GM10266 (cell line): ENCODE measurements around the gene AURKAIP1.
A peak's percentile ranks its signal among the peaks of the same experiment; 100 is the strongest.
"Not testable (repeated sequence)": the region's sequence is repeated elsewhere in the genome, so short reads cannot be mapped to it uniquely, and the experiment has no call there.

ENCODE experiments used
- DNase-seq: peaks from one replicate; pipeline ENCODE4 v3.0.0; 2012; ENCODE audit errors: extremely low spot score
- TF ChIP-seq, protein P1 (sequence below): IDR thresholded peaks from 2 replicates; pipeline ENCODE4 v1.5.1; 2012; ENCODE audit warnings: mild to moderate bottlenecking, low read depth; ENCODE audit not compliant: control insufficient read depth, insufficient read depth; ENCODE audit errors: missing control alignments

The AURKAIP1 gene

GRCh38 chr1:1411626-1412025, 36.6 kb upstream of the AURKAIP1 start:
- TF ChIP-seq, protein P1, sequence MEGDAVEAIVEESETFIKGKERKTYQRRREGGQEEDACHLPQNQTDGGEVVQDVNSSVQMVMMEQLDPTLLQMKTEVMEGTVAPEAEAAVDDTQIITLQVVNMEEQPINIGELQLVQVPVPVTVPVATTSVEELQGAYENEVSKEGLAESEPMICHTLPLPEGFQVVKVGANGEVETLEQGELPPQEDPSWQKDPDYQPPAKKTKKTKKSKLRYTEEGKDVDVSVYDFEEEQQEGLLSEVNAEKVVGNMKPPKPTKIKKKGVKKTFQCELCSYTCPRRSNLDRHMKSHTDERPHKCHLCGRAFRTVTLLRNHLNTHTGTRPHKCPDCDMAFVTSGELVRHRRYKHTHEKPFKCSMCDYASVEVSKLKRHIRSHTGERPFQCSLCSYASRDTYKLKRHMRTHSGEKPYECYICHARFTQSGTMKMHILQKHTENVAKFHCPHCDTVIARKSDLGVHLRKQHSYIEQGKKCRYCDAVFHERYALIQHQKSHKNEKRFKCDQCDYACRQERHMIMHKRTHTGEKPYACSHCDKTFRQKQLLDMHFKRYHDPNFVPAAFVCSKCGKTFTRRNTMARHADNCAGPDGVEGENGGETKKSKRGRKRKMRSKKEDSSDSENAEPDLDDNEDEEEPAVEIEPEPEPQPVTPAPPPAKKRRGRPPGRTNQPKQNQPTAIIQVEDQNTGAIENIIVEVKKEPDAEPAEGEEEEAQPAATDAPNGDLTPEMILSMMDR: no peak
- DNase-seq: no peak

GRCh38 chr1:1410238-1410637, 35.2 kb upstream of the AURKAIP1 start:
- DNase-seq: not testable (repeated sequence)

DNA sequence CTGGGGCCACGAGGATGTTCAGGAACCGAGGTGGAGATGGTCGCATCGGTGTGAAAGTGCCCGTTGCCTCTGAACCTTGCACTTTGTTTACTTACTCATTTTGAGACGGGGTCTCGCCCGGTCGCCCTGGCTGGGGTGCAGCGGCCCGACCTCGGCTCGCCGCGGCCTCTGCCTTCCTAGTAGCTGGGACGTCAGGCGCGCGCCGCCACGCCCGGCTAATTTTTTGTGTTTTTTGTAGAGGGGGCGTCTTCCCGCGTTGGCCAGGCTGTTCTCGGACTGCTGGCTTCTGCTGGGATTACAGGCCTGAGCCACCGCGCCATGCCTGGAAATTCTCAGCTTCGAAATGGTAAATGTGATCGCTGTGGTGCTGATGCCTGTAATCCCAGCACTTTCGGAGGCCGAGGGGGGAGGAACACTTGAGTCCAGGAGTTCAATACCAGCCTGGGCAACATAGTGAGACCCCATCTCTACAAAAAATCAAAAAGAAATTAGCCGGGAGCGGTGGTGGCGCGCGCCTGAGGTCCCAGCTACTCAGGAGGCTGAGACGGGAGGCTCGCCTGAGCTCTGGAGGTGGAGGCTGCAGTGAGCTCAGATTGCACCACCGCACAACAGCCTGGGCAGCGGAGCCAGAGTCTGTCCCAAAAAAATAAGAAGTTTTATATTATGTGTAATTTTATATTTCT, 32.8 kb upstream of the AURKAIP1 start:
- TF ChIP-seq, protein P1: no peak
- no peak for DNase-seq

- DNase-seq: peak; percentile 99
- TF ChIP-seq, protein P1: no peak
These were observed 32.0 kb upstream of the AURKAIP1 start, which contains the start of gene MRPL20 for GRCh38 chr1:1406821-1407635. TSS of gene MRPL20 (minus strand) at chr1:1407293. CDS start at chr1:1407217, 76 bp downstream.

DNA sequence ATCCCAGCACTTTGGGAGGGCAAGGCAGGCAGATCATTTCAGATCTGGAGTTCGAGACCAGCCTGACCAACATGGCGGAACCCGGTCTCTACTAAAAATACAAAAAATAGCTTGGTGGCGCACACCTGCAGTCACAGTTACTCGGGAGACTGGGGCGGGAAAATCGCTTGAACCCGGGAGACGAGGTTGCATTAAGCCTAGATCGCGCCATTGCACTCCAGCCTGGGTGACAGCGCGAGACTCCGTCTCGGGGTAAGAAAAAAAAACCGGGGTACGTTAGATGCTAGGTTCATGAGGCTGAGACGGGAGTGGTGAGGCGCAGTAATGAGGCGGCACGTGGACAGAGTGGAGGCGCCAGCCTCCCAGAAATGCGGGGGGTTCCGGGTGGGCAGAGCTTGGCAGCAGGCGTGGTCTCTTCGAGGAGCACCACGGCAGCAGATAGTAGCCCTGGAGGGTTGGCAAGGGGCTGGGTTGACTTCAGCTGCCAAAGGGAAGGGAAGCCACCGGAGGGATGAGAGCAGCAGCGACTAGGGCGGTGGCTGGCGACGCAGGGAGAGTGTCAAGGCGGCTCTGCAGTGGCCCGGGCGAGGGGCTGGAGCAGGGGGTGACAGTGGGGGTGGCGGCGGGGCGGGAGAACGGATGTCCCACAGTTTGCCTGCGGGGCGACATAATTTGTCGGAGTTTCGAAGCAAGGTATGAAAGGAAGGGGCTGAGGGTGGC, 31.3 kb upstream of the AURKAIP1 start:
- TF ChIP-seq, protein P1: no peak
- DNase-seq: no peak

- DNase-seq: no peak
- TF ChIP-seq, protein P1: no peak
These were observed 28.6 kb upstream of the AURKAIP1 start for GRCh38 chr1:1403653-1404052.

- DNase-seq: not testable (repeated sequence)
These were observed 27.9 kb upstream of the AURKAIP1 start for GRCh38 chr1:1402901-1403392.
